Activated CD4-positive, alpha-beta T cell treated with anti-CD3 and anti-CD28 coated beads, Interleukin-2, amount 50 U/mL, for 1 hour (primary cell): ENCODE measurements around the gene PLA2G15.

Experiments
- DNase-seq: peaks from one replicate; pipeline ENCODE4 v3.0.0-alpha.2; 2020

Gene PLA2G15

DNA sequence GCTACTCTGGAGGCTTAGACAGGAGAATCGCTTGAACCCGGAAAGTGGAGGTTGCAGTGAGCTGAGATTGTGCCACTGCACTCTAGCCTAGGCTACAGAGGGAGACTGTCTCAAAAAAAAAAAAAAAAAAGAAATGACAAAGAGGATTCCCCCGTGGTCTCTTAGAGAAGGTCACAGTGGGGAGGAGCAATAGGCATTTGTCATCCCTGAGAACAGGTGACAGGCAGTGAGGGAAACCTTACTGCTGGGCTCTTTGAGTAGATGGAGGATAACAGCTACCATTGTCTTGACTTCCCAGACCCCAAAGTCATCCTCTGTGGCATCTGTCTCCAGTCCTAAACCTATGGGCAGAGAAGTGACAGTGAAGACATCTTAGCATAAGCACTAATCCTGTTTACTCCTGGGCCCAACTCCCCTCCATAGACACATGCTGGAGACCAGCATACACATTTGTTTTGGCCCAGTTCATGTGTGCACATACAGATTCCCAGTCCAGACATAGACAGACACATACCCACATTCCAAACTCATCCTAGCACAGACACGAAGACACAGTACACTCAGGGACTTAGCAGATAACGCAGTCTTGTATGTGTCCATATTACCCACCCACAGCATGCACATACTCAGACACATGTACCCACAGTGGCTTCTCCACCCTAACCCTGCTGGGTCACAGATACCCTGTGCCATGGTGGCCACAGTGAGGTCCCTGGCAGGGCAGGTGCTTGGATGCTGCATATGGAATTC, 11.9 kb upstream of the PLA2G15 start:
- DNase-seq, result no peak

DNA sequence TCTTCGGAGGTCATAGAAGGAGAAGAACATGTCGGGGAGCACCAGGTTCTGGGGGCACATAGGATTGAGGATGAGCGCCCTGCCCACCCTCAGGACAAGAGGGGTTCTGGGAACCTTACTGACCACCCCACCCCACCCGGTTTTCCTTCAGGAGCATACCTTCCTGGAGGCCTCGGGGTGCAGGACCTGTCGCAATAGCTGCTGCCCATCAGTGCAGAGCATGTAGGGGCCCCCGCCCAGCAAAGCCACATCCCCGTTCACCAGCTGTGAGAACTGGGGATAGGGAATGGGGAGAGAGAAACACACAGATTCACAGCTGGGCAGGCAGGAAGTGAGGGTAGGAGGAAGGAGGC, 11.4 kb upstream of the PLA2G15 start:
- no peak for DNase-seq

DNA sequence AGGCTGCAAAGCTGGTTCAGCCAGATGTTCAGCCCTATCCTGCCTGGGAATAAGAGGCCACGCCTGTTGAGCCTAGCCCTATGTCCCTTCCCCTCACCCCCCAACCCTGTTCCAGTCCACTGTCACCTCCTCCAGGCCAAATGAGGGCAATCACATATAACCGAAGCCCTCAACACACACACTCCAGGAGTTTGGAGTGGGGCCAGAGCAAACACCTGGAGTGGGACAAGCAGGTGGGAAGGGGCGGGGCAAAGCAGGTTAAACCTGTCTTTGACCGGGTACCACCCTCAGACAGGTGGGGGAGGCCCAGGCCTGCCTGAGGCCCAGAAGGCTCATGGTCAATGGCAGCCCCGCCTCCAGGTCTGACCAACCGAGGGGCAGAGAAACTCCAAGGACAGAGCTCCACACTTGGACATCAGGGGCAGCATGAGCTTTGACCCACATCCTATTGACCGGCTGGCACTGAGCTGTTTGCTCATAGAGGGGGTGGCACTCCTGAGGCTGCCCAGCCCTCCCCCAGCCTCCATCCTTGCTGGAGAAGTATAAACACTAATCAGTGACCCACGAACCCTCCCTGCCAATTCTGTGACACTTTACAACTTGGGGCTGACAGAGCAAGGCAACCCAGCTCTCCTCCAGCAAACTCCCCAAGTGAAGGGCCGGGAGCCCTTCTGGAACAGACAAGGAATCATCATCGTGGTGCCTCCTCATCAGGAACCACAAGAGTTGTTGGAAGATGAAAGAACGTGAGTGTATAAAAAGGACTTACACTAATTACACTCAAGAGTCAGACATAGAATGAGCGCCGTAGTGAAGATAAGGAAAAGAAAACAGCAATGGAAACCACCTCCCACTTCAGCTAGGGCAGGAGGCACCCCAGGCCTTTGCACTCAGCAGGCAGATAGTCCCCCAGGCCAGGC, 10.7 kb upstream of the PLA2G15 start:
- DNase-seq, result no peak

DNA sequence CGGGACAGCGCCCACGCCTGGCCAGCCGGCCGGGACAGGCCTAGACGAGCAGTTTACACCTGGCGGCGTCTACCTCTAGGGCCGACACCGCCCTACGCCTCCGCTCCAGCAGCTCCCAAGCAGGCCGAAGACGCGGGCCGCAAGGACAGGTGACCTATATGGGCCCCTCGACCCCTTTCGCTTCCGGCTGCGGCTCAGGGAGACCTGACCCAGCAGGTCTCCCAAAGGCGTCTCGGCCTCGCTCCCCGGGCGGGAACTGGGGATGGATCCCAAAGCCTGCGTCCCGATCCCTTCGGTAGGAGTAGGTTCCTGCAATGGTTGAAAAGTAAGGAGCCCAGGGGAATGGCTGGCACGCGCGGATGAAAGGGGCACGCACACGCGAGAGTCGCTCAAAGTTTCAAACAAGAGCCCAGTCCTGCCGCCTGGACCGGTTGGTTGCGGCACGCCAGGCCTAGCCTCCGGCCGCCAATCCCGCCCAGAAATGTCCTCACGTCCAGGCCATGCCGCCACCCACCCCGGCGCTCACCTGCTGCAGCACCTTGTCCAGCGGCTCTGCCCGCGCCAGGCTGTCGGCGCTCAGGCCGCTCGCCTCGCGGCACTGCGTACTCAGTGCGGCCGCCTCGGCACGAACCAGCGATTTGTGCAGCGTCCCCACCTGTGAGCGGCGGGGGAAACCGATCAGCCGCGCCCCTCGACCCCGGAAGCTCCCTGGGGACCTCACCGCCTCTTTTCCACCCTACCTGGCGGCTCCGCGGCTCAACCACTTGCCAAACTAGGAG, 9.9 kb upstream of the PLA2G15 start:
- DNase-seq, result no peak

DNA sequence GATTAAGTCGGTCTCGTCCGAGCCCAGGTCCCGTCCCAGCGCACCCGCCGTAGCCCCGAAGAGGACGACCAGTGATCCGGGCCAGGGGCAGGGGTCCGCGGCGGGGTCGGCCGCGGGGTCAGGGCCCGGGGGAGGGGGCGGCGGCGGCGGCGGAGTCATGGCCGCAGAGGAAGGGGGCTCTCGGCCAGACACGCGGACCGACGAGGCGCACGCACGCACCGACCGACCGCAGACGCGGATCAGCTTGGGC, 9.4 kb upstream of the PLA2G15 start, which contains the start of gene ESRP2:
TSS of gene ESRP2 (minus strand) at position 241 of the 250 bp plus-strand sequence. CDS start at position 159, 82 bp downstream.
- no peak for DNase-seq

GRCh38 chr16:68236137-68236825, 8.9 kb upstream of the PLA2G15 start:
- no peak for DNase-seq

DNA sequence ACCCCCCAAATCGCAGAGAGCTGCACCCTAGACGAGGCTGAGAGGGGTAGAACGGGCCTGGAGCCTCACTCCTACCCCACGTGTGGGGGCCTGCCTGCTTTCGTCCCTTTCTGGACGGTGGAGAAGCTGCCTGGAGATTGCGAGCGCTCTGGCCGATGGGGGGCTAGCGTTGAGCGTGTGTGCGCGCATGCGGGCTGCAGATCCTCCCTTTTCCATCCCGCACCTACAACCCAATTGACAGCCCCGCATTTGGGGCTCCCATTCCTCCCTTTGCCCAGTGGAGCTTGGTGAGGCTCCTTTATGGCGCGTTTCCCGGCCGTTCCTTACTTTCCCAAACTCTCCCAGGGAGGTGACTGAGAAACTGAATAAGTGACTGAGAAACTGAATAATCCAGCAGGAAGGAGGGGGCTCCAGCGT, 8.3 kb upstream of the PLA2G15 start:
- no peak for DNase-seq

GRCh38 chr16:68237243-68238028, 7.7 kb upstream of the PLA2G15 start:
- DNase-seq, result peak; percentile 83

GRCh38 chr16:68238029-68238345, 7.2 kb upstream of the PLA2G15 start:
- no peak for DNase-seq

DNA sequence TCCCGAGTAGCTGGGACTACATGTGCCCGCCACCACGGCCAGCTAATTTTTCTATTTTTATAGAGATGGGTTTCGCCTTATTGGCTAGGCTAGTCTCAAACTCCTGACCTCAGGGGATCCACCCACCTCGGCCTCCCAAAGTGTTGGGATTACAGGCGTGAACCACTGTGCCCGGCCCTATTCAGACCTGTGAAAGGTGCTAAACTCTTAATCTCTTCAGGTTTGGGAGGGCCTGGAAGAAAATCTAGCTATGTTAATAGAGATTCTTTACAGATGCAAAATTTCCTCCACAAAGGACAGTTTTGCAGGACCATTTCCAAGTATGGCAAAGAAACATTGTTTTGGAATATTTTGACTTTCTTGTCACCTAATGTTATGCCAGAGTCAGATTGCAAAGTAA, 3.1 kb upstream of the PLA2G15 start:
- no peak for DNase-seq

DNA sequence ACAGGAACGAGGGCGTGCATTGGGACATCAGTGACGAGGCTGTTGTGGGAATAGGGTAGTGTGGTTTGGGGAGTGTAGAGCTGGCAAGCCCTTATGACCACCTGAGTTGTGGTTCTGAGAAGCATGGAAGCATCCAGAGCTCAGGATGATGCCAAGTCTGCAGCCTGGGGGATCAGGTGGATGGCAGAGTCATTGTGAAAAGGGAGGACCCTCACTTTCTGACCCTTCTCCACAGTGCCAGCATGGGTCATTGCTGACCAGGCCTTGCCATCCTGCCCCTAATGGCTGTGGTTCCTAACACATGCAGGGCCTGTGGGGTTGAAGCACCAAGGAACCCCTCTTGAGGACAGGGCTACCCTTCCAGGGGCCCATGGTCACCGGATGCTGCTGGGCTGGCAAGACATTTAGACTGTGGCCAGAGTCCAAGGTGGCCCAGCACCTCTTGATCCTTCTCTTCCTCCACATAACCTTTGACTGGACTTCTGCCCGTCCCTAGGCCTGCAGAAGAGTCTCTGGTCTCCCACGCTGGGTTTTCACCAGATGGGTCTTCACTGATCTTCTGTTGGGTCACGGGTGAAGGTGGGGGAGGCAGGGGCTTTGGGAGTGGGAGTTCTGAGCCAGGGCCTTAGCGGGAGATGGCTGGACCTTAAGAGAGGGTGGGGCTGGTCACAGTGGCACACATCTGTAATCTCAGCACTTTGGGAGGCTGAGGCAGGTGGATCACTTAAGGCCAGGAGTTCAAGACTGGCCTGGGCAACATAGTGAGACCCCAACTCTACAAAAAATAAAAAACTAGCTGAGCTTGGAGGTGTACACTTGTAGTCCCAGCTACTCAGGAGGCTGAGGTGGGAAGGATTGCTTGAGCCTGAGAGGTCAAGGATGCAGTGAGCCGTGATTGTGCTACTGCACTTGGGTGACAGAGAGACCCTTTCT, 2.0 kb upstream of the PLA2G15 start:
- no peak for DNase-seq

DNA sequence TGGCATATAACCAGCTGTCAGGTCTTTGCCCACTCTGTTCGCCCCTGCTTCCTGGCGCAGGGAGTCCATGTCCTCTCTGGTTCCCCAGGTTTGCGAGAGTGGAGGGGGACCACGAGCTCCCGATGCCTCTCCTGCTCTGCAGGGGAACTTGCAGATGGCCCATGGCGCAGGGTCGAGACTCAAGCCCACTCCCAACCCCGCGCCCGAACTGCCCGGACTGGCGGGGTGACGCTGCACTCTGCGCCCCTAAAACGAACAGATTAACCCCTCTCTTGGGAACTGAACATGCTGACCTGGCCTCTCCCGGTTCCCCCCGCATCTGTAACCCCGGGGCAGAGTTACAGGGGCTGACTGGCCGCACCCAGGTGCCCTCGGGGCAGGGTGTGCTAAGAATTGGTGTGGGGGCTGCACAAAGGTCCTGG, 681 bp upstream of the PLA2G15 start:
- no peak for DNase-seq

DNA sequence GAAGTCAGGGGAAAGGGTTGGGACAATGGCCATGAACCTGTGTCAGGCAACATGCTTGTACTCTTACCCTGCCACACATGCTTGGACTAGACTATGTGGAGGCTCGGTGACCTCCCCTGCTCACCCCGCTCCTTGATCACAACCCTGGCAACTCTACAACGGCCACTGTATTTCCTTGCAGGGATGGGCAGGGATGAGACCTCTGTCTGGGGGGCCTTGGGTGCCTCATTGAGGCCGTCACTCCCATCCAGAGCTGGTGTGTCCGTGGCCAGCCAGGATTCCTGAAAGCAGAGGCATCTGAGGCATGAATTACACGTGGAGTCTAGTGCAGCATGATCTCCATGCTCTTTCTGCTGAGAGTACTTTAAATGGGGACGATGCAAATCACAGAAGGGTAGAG, 948 bp downstream of the PLA2G15 start:
- no peak for DNase-seq

GRCh38 chr16:68246666-68247065, 1.5 kb downstream of the PLA2G15 start:
- DNase-seq, result no peak

- DNase-seq, result no peak
These were observed 2.2 kb downstream of the PLA2G15 start for GRCh38 chr16:68247400-68247799.

GRCh38 chr16:68247932-68248331, 2.8 kb downstream of the PLA2G15 start:
- DNase-seq, result no peak

- no peak for DNase-seq
These were observed 4.2 kb downstream of the PLA2G15 start for GRCh38 chr16:68249371-68249770.

DNA sequence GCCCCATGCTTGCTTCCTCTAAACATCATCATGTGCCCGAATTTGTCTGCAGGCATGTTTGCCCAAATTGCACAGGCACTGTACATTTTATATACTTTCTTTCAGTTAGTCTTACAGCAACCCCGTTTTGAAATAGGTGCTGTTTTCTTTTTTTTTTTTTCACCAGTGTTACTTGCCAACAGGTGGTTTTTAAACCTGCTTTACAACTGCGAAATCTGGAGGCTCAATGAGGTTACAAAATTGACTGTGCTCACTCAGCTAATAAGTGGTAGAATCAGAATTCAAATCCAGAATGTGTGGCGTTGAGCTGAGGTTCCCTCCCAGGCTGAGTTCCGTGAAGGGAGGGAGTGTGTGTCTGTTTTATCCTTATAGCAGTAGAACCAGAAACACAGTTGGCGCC, 5.8 kb downstream of the PLA2G15 start:
- DNase-seq, result no peak

DNA sequence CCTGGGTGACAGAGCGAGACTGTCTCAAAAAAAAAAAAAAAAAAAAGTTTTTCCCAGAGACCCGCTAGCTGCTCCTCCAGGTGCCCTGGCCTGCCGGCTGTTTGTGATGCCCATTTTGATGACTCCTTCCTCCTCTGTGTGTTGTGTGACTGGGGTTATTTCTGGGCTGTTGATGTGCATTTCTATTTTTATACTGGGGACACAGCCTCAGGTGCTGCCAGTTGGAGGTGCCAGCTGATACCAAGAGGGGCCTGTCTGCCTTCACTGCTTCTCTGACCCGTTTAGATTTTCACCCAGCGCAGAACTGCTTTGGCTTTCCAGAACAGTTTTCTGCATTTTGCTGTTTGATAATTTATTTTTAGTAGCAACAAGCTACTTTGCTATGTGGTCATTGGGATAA, 6.7 kb downstream of the PLA2G15 start:
- DNase-seq, result no peak

- DNase-seq, result no peak
These were observed 7.2 kb downstream of the PLA2G15 start for GRCh38 chr16:68252383-68252782.

- no peak for DNase-seq
These were observed 8.5 kb downstream of the PLA2G15 start for GRCh38 chr16:68253721-68254120.
